GM21723 (cell line): ENCODE measurements around the gene ANKRD29.
"Not testable (repeated sequence)": the region's sequence is repeated elsewhere in the genome, so short reads cannot be mapped to it uniquely, and the experiment has no call there.

ENCODE experiments used
- ATAC-seq: cut with Tn5 transposase; IDR thresholded peaks from one replicate; pipeline ENCODE4 v1.9.1; 2021; ENCODE audit warnings: mild to moderate bottlenecking, moderate library complexity; ENCODE audit not compliant: unreplicated experiment

The ANKRD29 gene

DNA sequence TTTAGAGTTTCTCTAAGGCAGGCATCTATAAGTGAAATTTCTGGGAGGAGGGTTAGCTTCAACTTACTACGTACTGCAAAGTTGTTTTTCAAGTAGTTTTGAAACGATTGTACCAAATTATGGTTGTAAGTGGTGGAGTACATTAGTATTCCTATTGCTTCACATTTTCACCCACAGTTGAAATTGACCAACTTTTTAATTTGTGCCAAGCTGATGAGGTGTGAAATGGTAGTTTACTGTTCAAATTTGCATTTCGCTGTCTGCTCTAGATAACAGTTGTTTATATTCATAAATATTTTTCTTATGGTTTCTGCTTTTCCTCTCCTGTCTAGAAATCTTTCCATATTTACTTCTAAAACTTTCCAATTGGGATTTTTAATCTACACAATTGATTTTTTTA, 95.0 kb downstream of the ANKRD29 start:
- ATAC-seq: no peak

DNA sequence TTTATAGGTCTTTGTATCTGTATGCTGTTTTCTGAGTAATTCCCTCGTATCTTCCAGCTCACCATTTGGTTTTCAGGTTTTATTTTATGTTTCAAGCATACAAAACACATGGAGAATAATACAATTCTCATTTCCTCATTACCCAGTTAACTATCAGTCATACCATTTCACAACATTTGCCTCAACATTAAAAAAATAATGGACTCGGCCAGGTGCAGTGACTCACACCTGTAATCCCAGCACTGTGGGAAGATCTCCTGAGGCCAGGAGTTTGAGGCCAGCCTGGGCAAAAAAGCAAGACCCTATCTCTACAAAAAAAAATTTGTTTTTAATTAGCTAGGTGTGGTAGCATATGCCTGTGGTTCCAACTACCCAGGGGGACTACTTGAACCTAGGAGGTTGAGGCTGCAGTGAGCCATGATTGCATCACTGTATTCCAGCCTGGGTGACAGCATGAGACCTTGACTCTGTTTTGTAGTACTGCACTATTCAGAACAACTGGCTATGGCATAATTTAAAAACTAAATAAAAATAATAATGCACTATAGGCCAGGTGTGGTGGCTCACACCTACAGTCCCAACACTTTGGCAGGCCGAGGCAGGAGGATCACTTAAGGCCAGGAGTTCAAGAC, 96.7 kb downstream of the ANKRD29 start:
- ATAC-seq: no peak

DNA sequence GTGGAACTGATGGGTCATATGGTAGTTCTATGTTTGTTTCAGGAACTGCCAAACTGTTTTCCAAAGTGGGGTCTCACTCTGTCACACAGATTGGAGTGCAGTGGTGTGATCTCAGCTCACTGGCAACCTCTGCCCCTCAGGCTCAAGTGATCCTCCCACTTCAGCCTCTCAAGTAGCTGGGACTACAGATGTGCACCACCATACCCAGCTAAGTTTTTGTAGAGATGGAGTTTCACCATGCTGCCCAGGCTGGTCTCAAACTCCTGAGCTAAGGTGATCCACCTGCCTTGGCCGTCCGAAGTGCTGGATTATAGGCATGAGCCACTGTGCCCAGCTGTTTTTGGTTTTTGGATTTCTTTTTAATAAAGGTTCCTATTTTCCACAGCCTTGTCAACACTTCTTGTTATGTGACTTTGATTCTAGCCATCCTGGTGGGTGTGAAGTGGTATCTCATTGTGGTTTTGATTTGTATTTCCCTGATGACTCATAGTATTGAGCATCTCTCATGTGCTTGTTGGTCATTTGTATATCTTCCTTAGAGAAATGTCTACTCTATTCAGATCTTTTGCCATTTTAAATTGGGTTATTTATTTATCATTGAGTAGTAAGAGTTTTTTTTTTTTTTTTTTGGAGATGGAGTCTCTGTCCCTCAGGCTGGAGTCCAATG, 99.2 kb downstream of the ANKRD29 start:
- ATAC-seq: no peak

DNA sequence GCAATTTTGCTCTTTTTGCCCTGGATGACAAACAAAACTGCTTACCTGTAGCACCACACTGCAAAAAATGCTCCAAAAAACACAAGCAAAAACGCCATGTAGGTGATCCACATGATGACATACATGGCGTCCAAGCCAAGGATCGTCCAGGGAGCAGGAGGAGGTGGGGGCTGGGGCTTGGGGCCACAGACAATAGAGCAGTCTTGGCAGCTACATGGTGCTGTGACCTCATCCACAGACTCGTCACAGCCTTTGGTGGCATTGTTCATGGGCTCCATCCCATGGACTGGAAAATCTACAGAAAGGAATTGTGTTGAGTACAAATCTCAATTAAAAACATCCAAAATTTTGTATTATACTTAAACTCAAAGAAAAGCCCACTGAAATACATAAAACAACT, 102.5 kb downstream of the ANKRD29 start:
- no peak for ATAC-seq

DNA sequence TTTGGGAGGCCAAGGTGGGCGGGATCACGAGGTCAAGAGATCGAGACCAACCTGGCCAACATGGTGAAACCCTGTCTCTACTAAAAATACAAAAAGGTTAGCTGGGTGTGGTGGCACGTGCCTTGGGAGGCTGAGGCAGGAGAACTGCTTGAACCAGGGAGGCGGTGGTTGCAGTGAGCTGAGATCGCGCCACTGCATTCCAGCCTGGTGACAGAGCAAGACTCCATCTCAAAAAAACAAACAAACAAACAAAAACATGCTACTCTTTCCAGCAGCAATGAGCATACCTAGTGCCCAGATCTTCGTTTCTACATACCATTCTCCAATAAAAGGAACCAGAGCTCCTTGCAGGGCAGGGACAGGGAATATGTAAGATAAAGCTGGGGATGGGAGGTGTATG, 105.2 kb downstream of the ANKRD29 start:
- ATAC-seq: not testable (repeated sequence)

DNA sequence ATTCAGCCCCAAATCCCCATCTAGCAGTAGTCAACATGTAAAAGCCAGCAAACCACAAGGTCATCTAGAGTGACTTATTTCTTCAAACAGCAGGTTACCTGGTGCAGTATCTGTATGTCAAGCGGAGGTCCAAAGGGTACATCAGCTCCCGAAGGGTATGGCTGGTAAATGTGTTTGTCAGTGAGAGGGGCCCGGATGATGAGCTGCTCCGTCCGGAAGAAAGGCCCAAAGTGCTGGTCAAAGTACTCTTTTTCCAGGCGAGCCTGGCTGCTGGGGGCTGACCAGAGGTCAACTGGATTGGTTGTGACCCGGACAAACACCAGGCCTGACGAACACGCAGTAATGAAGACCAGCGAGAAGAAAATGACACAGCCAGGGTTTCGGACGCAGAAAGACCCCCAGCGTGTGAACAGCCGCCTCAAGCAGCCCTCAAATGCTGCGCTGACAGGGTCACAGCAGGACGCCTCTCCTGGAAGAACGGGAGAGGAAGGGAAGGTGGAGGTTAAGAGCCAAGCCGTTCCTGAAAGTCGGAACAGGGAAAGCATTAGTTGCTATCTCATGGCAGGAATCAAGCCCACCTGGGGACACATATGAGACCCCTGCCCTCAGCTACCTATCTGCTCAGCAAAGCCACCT, 106.4 kb downstream of the ANKRD29 start:
- ATAC-seq: no peak

DNA sequence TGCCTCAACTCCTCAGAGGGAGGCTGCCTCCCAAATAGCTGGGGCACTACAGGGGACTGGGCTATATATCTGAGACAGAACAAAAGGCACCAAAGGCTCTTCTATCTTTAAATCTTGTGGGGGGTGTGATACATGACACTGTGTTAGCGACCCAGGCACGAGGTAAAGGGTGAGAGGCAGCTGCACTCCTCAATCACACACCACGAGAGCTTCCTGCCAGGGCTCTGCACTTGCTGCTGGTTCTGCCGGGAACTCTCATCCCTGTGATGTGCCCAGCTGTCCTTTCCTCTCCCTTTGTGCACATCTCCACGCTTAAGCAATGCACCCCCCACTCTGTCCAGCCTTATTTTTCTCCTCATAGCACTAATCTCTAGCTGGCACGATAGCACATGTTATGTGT, 108.8 kb downstream of the ANKRD29 start:
- no peak for ATAC-seq

DNA sequence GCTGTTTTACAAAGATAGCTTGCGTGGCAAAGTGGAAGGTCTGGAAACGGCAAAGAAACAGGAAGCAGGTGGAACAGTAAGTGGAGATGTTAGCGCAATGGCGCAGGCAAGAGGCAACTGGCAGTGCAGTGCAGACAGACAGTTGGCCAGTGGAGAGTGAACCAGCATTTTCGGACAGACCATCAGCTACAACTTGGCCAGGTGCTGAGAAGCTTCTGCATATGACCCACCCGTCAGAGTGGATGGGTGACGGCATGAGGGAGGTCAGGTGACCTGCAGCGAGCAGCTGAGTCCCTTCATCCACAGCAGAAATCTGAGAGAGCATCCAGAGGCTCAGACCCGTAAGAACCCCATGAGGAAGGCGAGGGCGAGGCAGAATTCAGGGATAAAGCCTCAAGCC, 110.2 kb downstream of the ANKRD29 start:
- ATAC-seq: no peak

DNA sequence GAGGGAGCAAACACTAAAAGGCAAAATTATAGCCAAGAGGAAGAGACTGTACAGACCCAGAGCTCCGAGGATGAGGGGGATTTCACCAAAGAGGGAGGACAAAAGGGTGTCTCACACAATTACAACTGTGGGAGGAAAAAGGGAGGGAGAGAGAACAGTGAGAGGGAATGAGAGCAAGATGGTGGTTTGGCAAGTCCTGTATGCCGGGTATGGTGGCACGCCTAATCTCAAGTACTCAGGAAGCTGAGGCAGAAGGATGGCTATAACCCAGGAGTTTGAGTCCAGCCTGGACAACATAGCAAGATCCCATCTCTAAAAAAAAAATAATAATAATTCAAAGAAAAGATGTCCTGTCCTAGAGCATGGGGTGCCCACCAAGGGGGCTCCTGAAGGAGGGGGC, 110.7 kb downstream of the ANKRD29 start:
- ATAC-seq: no peak

DNA sequence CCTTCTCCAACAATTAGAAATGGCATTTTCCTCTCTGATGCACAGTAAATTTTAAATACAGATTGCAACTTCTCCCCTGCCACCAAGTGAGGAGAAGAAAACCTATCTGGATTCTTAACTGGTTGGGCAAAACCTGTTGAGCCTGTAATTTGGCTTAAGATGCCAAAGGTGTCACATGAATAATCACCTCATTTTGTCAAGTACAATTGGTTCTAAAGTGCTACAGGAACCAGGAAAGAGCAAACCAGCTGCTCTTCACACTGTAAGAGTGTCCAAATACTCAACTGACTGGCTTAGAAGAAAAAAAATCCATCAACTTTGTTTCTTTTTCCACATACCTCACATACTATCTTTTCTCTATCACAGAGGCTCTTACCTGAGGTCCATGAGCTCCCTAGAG, 111.8 kb downstream of the ANKRD29 start:
- ATAC-seq: no peak
